HepG2 (cell line): Measurements from ENCODE around the gene ARHGEF10L. TPM values are rescaled to one million over a fixed set of nuclear protein-coding genes. Genes with fewer than 3 reads are reported as not detected.

Source experiments
- ATAC-seq: fragments of 200-7000 bp; cut with Tn5 transposase; 3 replicates; pipeline ENCODE4 v1.9.1; 2020; ENCODE audit warnings: mild to moderate bottlenecking, moderate library complexity
- BruUV-seq: library from RNA; stranded (reverse); fragments of 400-500 nt; replicated peaks from 2 replicates; lab custom pipeline; 2021; lab: Mats Ljungman, UMichigan
- CTCF ChIA-PET: fragments of 300-600 bp; formaldehyde crosslinking; extraction: SDS; loops from one replicate; lab custom pipeline; 2021; ENCODE audit warnings: low total read pairs, inconsistent platforms, low intra/inter-chr PET ratio; lab: Yijun Ruan, JAX
- POLR2A ChIA-PET: fragments of 350-600 bp; sonication (Branson Sonifier 250); formaldehyde crosslinking; loops from one replicate; lab custom pipeline; 2020; ENCODE audit warnings: antibody characterized with exemption, inconsistent platforms; lab: Yijun Ruan, JAX
- DNase-seq: peaks from one replicate; pipeline ENCODE4 v3.0.0-alpha.2; 2015; ENCODE audit warnings: low spot score
- FAIRE-seq: peaks from 3 replicates; lab custom pipeline; 2011; peaks lifted over from hg19 to GRCh38; lab: Jason Lieb, UNC
- H2AFZ ChIP-seq: one replicate; pipeline ENCODE4 v1.6.1; 2011; ENCODE audit warnings: low read length, inconsistent platforms
- H3K27ac ChIP-seq: fragments of 300-600 bp; 3 replicates; pipeline ENCODE4 v1.8.0; 2011; ENCODE audit warnings: mixed run types, mild to moderate bottlenecking, mixed read lengths, low read length, inconsistent platforms; ENCODE audit not compliant: insufficient read depth; ENCODE audit errors: extremely low read length
- H3K27me3 ChIP-seq, 2 experiments: fragments of 200-600 bp in 1 of 2; 2 replicates in 1 of 2; 3 replicates in 1 of 2; pipeline versions ENCODE4 v1.6.0 to v1.8.0; 2011; ENCODE audit warnings: low read length in 2 of 2, mild to moderate bottlenecking in 2 of 2, moderate library complexity in 2 of 2, inconsistent platforms in 1 of 2; ENCODE audit not compliant: insufficient read depth in 2 of 2, control insufficient read depth in 1 of 2
- H3K36me3 ChIP-seq, 2 experiments: fragments of 200-600 bp in 1 of 2; replicated peaks in 1 of 2; 2 replicates in 1 of 2; 3 replicates in 1 of 2; pipeline versions ENCODE4 v1.5.1 to v1.8.0; 2011; ENCODE audit warnings: low read length in 2 of 2, inconsistent platforms in 1 of 2; ENCODE audit not compliant: insufficient read depth in 2 of 2, control insufficient read depth in 1 of 2
- H3K4me1 ChIP-seq: 2 replicates; pipeline ENCODE4 v1.5.1; 2012; ENCODE audit warnings: low read length, inconsistent platforms; ENCODE audit not compliant: insufficient read depth
- H3K4me2 ChIP-seq: 2 replicates; pipeline ENCODE4 v1.6.0; 2011; ENCODE audit warnings: low read depth, low read length, inconsistent platforms
- H3K4me3 ChIP-seq, 3 experiments: fragments of 200-600 bp in 1 of 3; sonication (generic), shearing (Covaris generic) in 1 of 3; replicated peaks in 1 of 3; 2 replicates each; pipeline ENCODE4 v1.5.1; 2011 to 2016; ENCODE audit warnings: low read length in 3 of 3, inconsistent platforms in 2 of 3, low read depth in 2 of 3, mild to moderate bottlenecking in 2 of 3, control low read depth in 1 of 3, mixed read lengths in 1 of 3; ENCODE audit not compliant: insufficient read depth in 1 of 3
- H3K79me2 ChIP-seq: one replicate; pipeline ENCODE4 v1.6.1; 2011; ENCODE audit warnings: low read length, inconsistent platforms; ENCODE audit not compliant: insufficient read depth
- H3K9ac ChIP-seq: 2 replicates; pipeline ENCODE4 v1.6.0; 2011; ENCODE audit warnings: mild to moderate bottlenecking, low read depth, low read length, inconsistent platforms; ENCODE audit not compliant: insufficient read depth
- H3K9me3 ChIP-seq: 2 replicates; pipeline ENCODE4 v1.5.1; 2012; ENCODE audit warnings: mild to moderate bottlenecking, low read length
- H4K20me1 ChIP-seq: 2 replicates; pipeline ENCODE4 v1.6.0; 2011; ENCODE audit warnings: inconsistent platforms, mild to moderate bottlenecking, low read length, moderate library complexity; ENCODE audit not compliant: insufficient read depth
- ADNP ChIP-seq: sonication (generic); formaldehyde crosslinking; IDR thresholded peaks from 2 replicates; pipeline ENCODE4 v1.4.0; 2020; ENCODE audit warnings: missing genetic modification reagents
- CENPX ChIP-seq: sonication (generic); formaldehyde crosslinking; IDR thresholded peaks from 2 replicates; pipeline ENCODE4 v1.9.0; 2021; ENCODE audit warnings: mild to moderate bottlenecking, missing genetic modification reagents, moderate library complexity
- PHB2 ChIP-seq: fragments of 450-650 bp; IDR thresholded peaks from 2 replicates; pipeline ENCODE4 v1.6.1; 2018; ENCODE audit not compliant: partially characterized antibody
- POLR2A ChIP-seq, 2 experiments: IDR thresholded peaks; 2 replicates each; pipeline ENCODE4 v1.6.1; 2011; ENCODE audit warnings: low read depth in 2 of 2, low read length in 2 of 2, mild to moderate bottlenecking in 1 of 2, moderate library complexity in 1 of 2; ENCODE audit not compliant: insufficient read depth in 1 of 2
- RBFOX2 ChIP-seq: fragments of 200-400 bp; formaldehyde crosslinking; IDR thresholded peaks from 2 replicates; pipeline ENCODE4 v1.6.1; 2017; ENCODE audit warnings: low read depth, mild to moderate bottlenecking, low read length
- RBM22 ChIP-seq: fragments of 200-400 bp; formaldehyde crosslinking; optimal IDR thresholded peaks from 2 replicates; pipeline ENCODE3; 2017; ENCODE audit warnings: mild to moderate bottlenecking, low read length, moderate library complexity
- REPIN1 ChIP-seq: sonication (generic); formaldehyde crosslinking; IDR thresholded peaks from 2 replicates; pipeline ENCODE4 v1.8.0; 2022; ENCODE audit warnings: missing genetic modification reagents, low read depth, mild to moderate bottlenecking, borderline replicate concordance
- ZNF17 ChIP-seq: sonication (generic); formaldehyde crosslinking; IDR thresholded peaks from 2 replicates; pipeline ENCODE4 v1.5.0; 2020; ENCODE audit warnings: mild to moderate bottlenecking, missing genetic modification reagents
- ZNF44 ChIP-seq: sonication (generic); formaldehyde crosslinking; IDR thresholded peaks from 2 replicates; pipeline ENCODE4 v1.5.1; 2020; ENCODE audit warnings: mild to moderate bottlenecking, missing genetic modification reagents
- ZNF788 ChIP-seq: sonication (generic); formaldehyde crosslinking; IDR thresholded peaks from 2 replicates; pipeline ENCODE4 v1.5.0; 2020; ENCODE audit warnings: mild to moderate bottlenecking, missing genetic modification reagents, borderline replicate concordance
- ZSCAN12 ChIP-seq: sonication (generic); formaldehyde crosslinking; IDR thresholded peaks from 2 replicates; pipeline ENCODE4 v1.9.0; 2021; ENCODE audit warnings: mild to moderate bottlenecking, missing genetic modification reagents
- WGBS: methylation state at CpG from one replicate; pipeline ENCODE4 v1.1.6; 2017; ENCODE audit warnings: low lambda C conversion rate; 5-methylcytosine and 5-hydroxymethylcytosine counted together
- in situ Hi-C: cut with HindIII; loops from 2 replicates; pipeline ENCODE4 v1.10.0; 2017; ENCODE audit warnings: low pct_unique_long_range_greater_than_20kb; ENCODE audit not compliant: extremely low pct_ligation_motif_present
- intact Hi-C: fragments of 100-400 bp; cut with micrococcal nuclease; formaldehyde crosslinking; loops from one replicate; pipeline ENCODE4 v1.10.0; 2022; ENCODE audit not compliant: unreplicated experiment
- polyA plus RNA-seq, 8 experiments: library from polyadenylated mRNA; depleted of rRNA in 3 of 8; stranded (reverse) in 7 of 8; unstranded in 1 of 8; fragments of >200 nt; fragmentation: Illumina TruSeq in 4 of 8; extraction: Trizol in 4 of 8; gene quantifications; 2 replicates each; pipeline versions ENCODE4 v1.2.1 to v1.2.3, GENCODE V29; 2011 to 2016; ENCODE audit warnings: low read depth in 4 of 8, missing spikeins in 1 of 8, mixed read lengths in 1 of 8; ENCODE audit not compliant: insufficient read depth in 1 of 8
- total RNA-seq, 5 experiments: library from RNA; depleted of rRNA; stranded (reverse); fragments of >200 nt; fragmentation: Illumina TruSeq; extraction: Trizol; gene quantifications; 2 replicates each; pipeline ENCODE4 v1.2.3, GENCODE V29; 2016; ENCODE audit warnings: low read depth in 1 of 5

ARHGEF10L gene
- total and polyA plus RNA-seq, 2 of the 13 experiments (the other 11 are each of a cell fraction or from before 2014, with no cell fraction given): 46.5 to 78.3 TPM

GRCh38 chr1:17584539-17584938, 45.0 kb downstream of the ARHGEF10L start:
- H3K9ac ChIP-seq: no peak overlapping the region
- DNase-seq: no peak
- in situ Hi-C loops (no loop called here), intact Hi-C loops (no loop called here)
- peaks cover 54% of the 10 kb centered on the region for H3K79me2 ChIP-seq
- H3K4me2 ChIP-seq: no peak overlapping the region
- H3K27me3 ChIP-seq: no peaks in the 10 kb centered on the region
- WGBS: 95% methylated on average over 10 of the region's 10 CpGs
- H3K27ac ChIP-seq: no peak overlapping the region
- POLR2A ChIA-PET: interaction anchor here (1.5 to 5.6 kb wide), 2 partner anchors 6 to 10 kb away, joined by 4 to 45 read pairs; no protein-coding TSS in a partner anchor
- no peak for ATAC-seq
- peaks cover 87% of the 10 kb centered on the region for H3K4me1 ChIP-seq
- H4K20me1 ChIP-seq: peaks cover 45% of the 10 kb centered on the region; the same call in 1 of the 2 replicates
- CTCF ChIA-PET: no interaction called here
- TF ChIP-seq RBFOX2: 0 out of 2 replicates have a peak, but pooled peaks have one; percentile 19
- TF ChIP-seq ZNF17 (CRISPR knock-in tag): no peak
- TF ChIP-seq REPIN1 (CRISPR knock-in tag): no peak
- no peak for TF ChIP-seq CENPX
- peak; percentile 82 for TF ChIP-seq RBM22
- TF ChIP-seq ZNF788 (CRISPR knock-in tag): no peak
- no peak for TF ChIP-seq ADNP
- TF ChIP-seq POLR2A (IDR thresholded peaks at IDR 0.05; ENCODE audit: insufficient read depth in 1 of 2, low read depth in 2 of 2, low read length in 2 of 2): peak in 1 of 2 experiments; percentile 2; a peak in 1 of 4 replicates
- TF ChIP-seq ZSCAN12 (CRISPR knock-in tag): no peak
- no peak for TF ChIP-seq ZNF44 (CRISPR knock-in tag)
- no peak for TF ChIP-seq PHB2
- no peak for FAIRE-seq
- no TSS peak for BruUV-seq
- no peak overlapping the region for H2AFZ ChIP-seq
- H3K9me3 ChIP-seq: no peaks in the 10 kb centered on the region
- no peaks in the 10 kb centered on the region; a peak in 1 of 5 replicates for H3K36me3 ChIP-seq
- H3K4me3 ChIP-seq: no peak overlapping the region
